B cell (primary cell): ENCODE measurements around the gene SLC25A24. TPM values are rescaled to one million over a fixed set of nuclear protein-coding genes. Genes with fewer than 3 reads are reported as not detected.

Experiments used
- ATAC-seq: fragments of 200-7000 bp; cut with Tn5 transposase; one replicate; pipeline ENCODE4 v1.10.0; 2021; ENCODE audit warnings: low read depth, mild to moderate bottlenecking, moderate number of reproducible peaks, moderate library complexity
- CTCF ChIA-PET: fragments of 350-600 bp; sonication (Branson Sonifier 250); formaldehyde crosslinking; loops from one replicate; lab custom pipeline; 2021; ENCODE audit warnings: antibody characterized with exemption, inconsistent platforms; lab: Charles Lee
- POLR2A ChIA-PET: fragments of 350-600 bp; sonication (Branson Sonifier 250); formaldehyde crosslinking; loops from one replicate; lab custom pipeline; 2021; ENCODE audit warnings: antibody characterized with exemption; lab: Charles Lee
- DNase-seq: peaks from one replicate; pipeline ENCODE4 v3.0.0; 2013
- H2AFZ ChIP-seq: 2 replicates; pipeline ENCODE4 v1.6.1; 2012; ENCODE audit warnings: mild to moderate bottlenecking, low read depth, low read length; ENCODE audit not compliant: insufficient read depth, poor library complexity, severe bottlenecking
- H3K27ac ChIP-seq, 2 donors: 1 replicate in 1 of 2; 2 replicates in 1 of 2; pipeline ENCODE4 v1.5.1; 2012 to 2013; ENCODE audit warnings: low read length in 2 of 2, mild to moderate bottlenecking in 2 of 2, moderate library complexity in 1 of 2
- H3K27me3 ChIP-seq, 4 experiments: fragments of 200-600 bp in 1 of 4; sonication (generic) in 1 of 4; replicated peaks in 1 of 4; 1 replicate in 2 of 4; 2 replicates in 2 of 4; pipeline versions ENCODE4 v1.6.1 to v1.7.0; 2013 to 2016; ENCODE audit warnings: low read length in 3 of 4, mild to moderate bottlenecking in 2 of 4, mixed read lengths in 1 of 4, moderate library complexity in 1 of 4; ENCODE audit not compliant: insufficient read depth in 4 of 4, control insufficient read depth in 3 of 4; ENCODE audit errors: control extremely low read depth in 1 of 4
- H3K36me3 ChIP-seq, 2 experiments: replicated peaks in 1 of 2; 1 replicate in 1 of 2; 2 replicates in 1 of 2; pipeline versions ENCODE4 v1.6.1 to v1.7.1; 2013; ENCODE audit warnings: low read length in 1 of 2; ENCODE audit not compliant: insufficient read depth in 2 of 2, control insufficient read depth in 1 of 2; ENCODE audit errors: control extremely low read depth in 1 of 2, extremely low read depth in 1 of 2
- H3K4me1 ChIP-seq, 2 donors: fragments of 200-600 bp in 1 of 2; sonication (generic) in 1 of 2; 1 replicate in 1 of 2; 2 replicates in 1 of 2; pipeline versions ENCODE4 v1.5.1 to v1.6.1; 2013 to 2017; ENCODE audit warnings: low read length in 2 of 2; ENCODE audit not compliant: control insufficient read depth in 2 of 2, insufficient read depth in 2 of 2
- H3K4me2 ChIP-seq: replicated peaks from 2 replicates; pipeline ENCODE3; 2012; ENCODE audit warnings: mild to moderate bottlenecking, low read depth, low read length; ENCODE audit not compliant: poor library complexity, severe bottlenecking
- H3K4me3 ChIP-seq, 5 experiments: fragments of 200-600 bp in 1 of 5; sonication (generic) in 1 of 5; 1 replicate in 3 of 5; 2 replicates in 2 of 5; pipeline versions ENCODE4 v1.5.1 to v1.7.0; 2011 to 2016; ENCODE audit warnings: low read length in 4 of 5, mild to moderate bottlenecking in 4 of 5, low read depth in 2 of 5, control low read depth in 1 of 5, moderate library complexity in 1 of 5; ENCODE audit not compliant: insufficient read depth in 1 of 5; ENCODE audit errors: control extremely low read depth in 1 of 5, extremely low read depth in 1 of 5
- H3K79me2 ChIP-seq: fragments of 200-600 bp; sonication (generic); one replicate; pipeline ENCODE4 v1.6.0; 2016; ENCODE audit warnings: low read length; ENCODE audit not compliant: control insufficient read depth, insufficient read depth
- H3K9ac ChIP-seq: fragments of 200-600 bp; sonication (generic); 2 replicates; pipeline ENCODE4 v1.6.1; 2017; ENCODE audit warnings: mild to moderate bottlenecking, low read length, moderate library complexity
- H3K9me3 ChIP-seq, 3 donors: one replicate each; pipeline versions ENCODE4 v1.6.1 to v1.7.1; 2013; ENCODE audit warnings: low read length in 2 of 3; ENCODE audit not compliant: control insufficient read depth in 2 of 3, insufficient read depth in 1 of 3; ENCODE audit errors: control extremely low read depth in 1 of 3
- H4K20me1 ChIP-seq: 2 replicates; pipeline ENCODE4 v1.6.0; 2012; ENCODE audit warnings: mild to moderate bottlenecking, low read length; ENCODE audit not compliant: insufficient read depth, control insufficient read depth, poor library complexity, severe bottlenecking
- H3K27ac Mint-ChIP-seq: one replicate; pipeline ENCODE4 v1.8.0; 2021; ENCODE audit warnings: mixed read lengths
- H3K27me3 Mint-ChIP-seq: one replicate; pipeline ENCODE4 v1.8.0; 2021; ENCODE audit warnings: mixed read lengths
- H3K4me1 Mint-ChIP-seq: one replicate; pipeline ENCODE4 v1.8.0; 2021; ENCODE audit warnings: mixed read lengths
- H3K4me3 Mint-ChIP-seq: one replicate; pipeline ENCODE4 v1.8.0; 2021; ENCODE audit warnings: mixed read lengths
- H3K9me3 Mint-ChIP-seq: one replicate; pipeline ENCODE4 v1.8.0; 2022; ENCODE audit warnings: mixed read lengths; ENCODE audit not compliant: insufficient read depth
- EZH2 ChIP-seq: IDR thresholded peaks from 2 replicates; pipeline ENCODE4 v1.6.1; 2012; ENCODE audit warnings: borderline replicate concordance, low read depth, mild to moderate bottlenecking, moderate library complexity, low read length; ENCODE audit not compliant: insufficient read depth, poor library complexity, severe bottlenecking
- WGBS: methylation state at CpG from one replicate; pipeline ENCODE4 v1.1.5; 2013; ENCODE audit warnings: missing lambda C conversion rate; ENCODE audit not compliant: insufficient coverage; 5-methylcytosine and 5-hydroxymethylcytosine counted together
- intact Hi-C: fragments of 100-400 bp; cut with micrococcal nuclease; formaldehyde crosslinking; loops from one replicate; pipeline ENCODE4 v1.10.0; 2022
- polyA plus RNA-seq: library from polyadenylated mRNA; depleted of rRNA; stranded (reverse); fragments of >200 nt; gene quantifications from 2 replicates; pipeline ENCODE4 v1.2.3, GENCODE V29; 2012
- total RNA-seq, 2 donors: library from RNA; stranded (reverse); fragments of 120-200 nt in 1 of 2; gene quantifications; 1 replicate in 1 of 2; 2 replicates in 1 of 2; pipeline versions ENCODE4 v1.2.3 to v1.2.4, GENCODE V29; 2013 to 2022
- TF ChIP-seq, protein P1 (sequence below): fragments of 200-600 bp; IDR thresholded peaks from one replicate; pipeline ENCODE4 v1.8.0; 2022; ENCODE audit warnings: antibody characterized with exemption, mild to moderate bottlenecking

Gene SLC25A24
- total and polyA plus RNA-seq, 2 donors (not counting 1 experiment from before 2014, with no cell fraction given) = 6.0 to 25.6 TPM

DNA sequence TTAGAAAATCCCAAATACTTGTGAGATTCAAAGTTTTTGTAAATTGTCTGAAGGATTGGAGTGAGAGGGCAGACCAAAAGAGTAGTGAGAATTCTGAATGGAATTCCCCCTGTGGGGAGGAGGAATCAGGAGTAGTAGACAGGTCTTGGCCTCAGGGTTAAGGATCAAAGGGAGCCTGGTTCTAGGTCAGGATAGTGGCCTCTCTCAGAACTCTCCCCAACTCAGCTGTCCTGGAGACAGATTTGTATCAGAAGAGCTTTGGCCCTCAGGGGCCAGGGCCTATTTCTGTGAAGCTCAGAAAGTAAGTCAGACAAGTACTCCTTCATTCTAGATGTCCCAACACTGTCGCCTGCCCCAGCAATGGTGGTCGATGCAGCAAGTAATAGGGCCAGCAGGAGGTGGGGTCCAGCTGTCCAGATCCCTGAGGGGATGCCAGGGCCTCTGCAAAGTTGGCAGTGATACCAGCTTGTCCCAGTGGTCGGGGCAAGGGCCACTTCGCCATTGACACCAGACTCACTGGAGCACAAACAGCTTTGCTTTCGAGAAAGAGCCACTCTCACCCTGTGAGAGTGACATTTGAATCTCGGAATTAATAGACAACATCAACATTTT is 115.2 kb downstream of the SLC25A24 start:
- DNase-seq (no peak), ATAC-seq (no peak)
- Histone ChIP-seq H3K27ac (no peak overlapping the region), H3K4me1 (peaks cover 18 to 20% of the 10 kb centered on the region in 2 donors), H3K27me3 (no peaks in the 10 kb centered on the region), H3K9me3 (no peaks in the 10 kb centered on the region), H4K20me1 (no peaks in the 10 kb centered on the region), H3K36me3 (no peaks in the 10 kb centered on the region), H3K9ac (no peak overlapping the region), H3K4me3 (no peak overlapping the region), H3K79me2 (no peaks in the 10 kb centered on the region), H2AFZ (no peak overlapping the region), H3K4me2 (no peak overlapping the region)
- TF ChIP-seq, protein P1, sequence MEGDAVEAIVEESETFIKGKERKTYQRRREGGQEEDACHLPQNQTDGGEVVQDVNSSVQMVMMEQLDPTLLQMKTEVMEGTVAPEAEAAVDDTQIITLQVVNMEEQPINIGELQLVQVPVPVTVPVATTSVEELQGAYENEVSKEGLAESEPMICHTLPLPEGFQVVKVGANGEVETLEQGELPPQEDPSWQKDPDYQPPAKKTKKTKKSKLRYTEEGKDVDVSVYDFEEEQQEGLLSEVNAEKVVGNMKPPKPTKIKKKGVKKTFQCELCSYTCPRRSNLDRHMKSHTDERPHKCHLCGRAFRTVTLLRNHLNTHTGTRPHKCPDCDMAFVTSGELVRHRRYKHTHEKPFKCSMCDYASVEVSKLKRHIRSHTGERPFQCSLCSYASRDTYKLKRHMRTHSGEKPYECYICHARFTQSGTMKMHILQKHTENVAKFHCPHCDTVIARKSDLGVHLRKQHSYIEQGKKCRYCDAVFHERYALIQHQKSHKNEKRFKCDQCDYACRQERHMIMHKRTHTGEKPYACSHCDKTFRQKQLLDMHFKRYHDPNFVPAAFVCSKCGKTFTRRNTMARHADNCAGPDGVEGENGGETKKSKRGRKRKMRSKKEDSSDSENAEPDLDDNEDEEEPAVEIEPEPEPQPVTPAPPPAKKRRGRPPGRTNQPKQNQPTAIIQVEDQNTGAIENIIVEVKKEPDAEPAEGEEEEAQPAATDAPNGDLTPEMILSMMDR = no peak
- no peak for TF ChIP-seq EZH2
- Mint-ChIP-seq H3K4me1 (peaks cover 23% of the 10 kb centered on the region), H3K9me3 (no peaks in the 10 kb centered on the region), H3K27me3 (no peaks in the 10 kb centered on the region), H3K27ac (no peak overlapping the region), H3K4me3 (no peak overlapping the region)
- 100% methylated on average over 6 of the region's 6 CpGs for WGBS
- intact Hi-C loops = no loop called here
- ChIA-PET CTCF (no interaction called here), POLR2A (no interaction called here)

Other genes with a start within 250 kb of the SLC25A24 start
- gene VAV3, start 235.2 kb downstream of the SLC25A24 start, total RNA-seq = 32.1 and 32.5 TPM in 2 replicates
- 14.8 and 20.0 TPM in 2 replicates for gene VAV3, start 235.2 kb downstream of the SLC25A24 start, polyA plus RNA-seq
- gene NBPF4, start 43.7 kb upstream of the SLC25A24 start, total RNA-seq = not detected in 2 replicates
- 0.04 and 0.14 TPM in 2 replicates for gene NBPF4, start 43.7 kb upstream of the SLC25A24 start, polyA plus RNA-seq
- not detected in 2 replicates for gene NBPF6, start 250.0 kb upstream of the SLC25A24 start, total RNA-seq
- not detected in 2 replicates for gene NBPF6, start 250.0 kb upstream of the SLC25A24 start, polyA plus RNA-seq